MCF 10A (cell line): ENCODE measurements around the gene NTF3. TPM values are rescaled to one million over a fixed set of nuclear protein-coding genes. Genes with fewer than 3 reads are reported as not detected.

Source experiments
- BruUV-seq: library from RNA; stranded (reverse); fragments of 400-500 nt; replicated peaks from 2 replicates; lab custom pipeline; 2021; lab: Mats Ljungman, UMichigan
- CTCF ChIA-PET: fragments of 300-600 bp; sonication (Branson Sonifier 250); formaldehyde crosslinking; extraction: SDS; loops from one replicate; lab custom pipeline; 2021; ENCODE audit warnings: antibody characterized with exemption, inconsistent platforms; lab: Yijun Ruan, JAX
- POLR2A ChIA-PET: fragments of 300-600, 350-650 bp; sonication (Branson Sonifier 250); formaldehyde crosslinking; extraction: SDS; loops from one replicate; lab custom pipeline; 2020; ENCODE audit warnings: antibody characterized with exemption, inconsistent platforms; lab: Yijun Ruan, JAX
- DNase-seq: peaks from one replicate; pipeline ENCODE4 v3.0.0-alpha.2; 2018; ENCODE audit not compliant: unreplicated experiment
- H3K27ac Mint-ChIP-seq: one replicate; pipeline ENCODE4 v1.8.0; 2022; ENCODE audit warnings: mild to moderate bottlenecking, low read depth, mixed read lengths; ENCODE audit not compliant: unreplicated experiment
- H3K27me3 Mint-ChIP-seq: one replicate; pipeline ENCODE4 v1.8.0; 2022; ENCODE audit warnings: mixed read lengths; ENCODE audit not compliant: insufficient read depth, unreplicated experiment
- H3K36me3 Mint-ChIP-seq: one replicate; pipeline ENCODE4 v1.8.0; 2022; ENCODE audit warnings: mild to moderate bottlenecking, moderate library complexity, mixed read lengths; ENCODE audit not compliant: insufficient read depth, unreplicated experiment
- H3K4me1 Mint-ChIP-seq: one replicate; pipeline ENCODE4 v1.8.0; 2022; ENCODE audit warnings: mixed read lengths; ENCODE audit not compliant: insufficient read depth, unreplicated experiment
- H3K4me3 Mint-ChIP-seq: one replicate; pipeline ENCODE4 v1.8.0; 2022; ENCODE audit warnings: mild to moderate bottlenecking, moderate library complexity, mixed read lengths; ENCODE audit not compliant: unreplicated experiment
- H3K9me3 Mint-ChIP-seq: one replicate; pipeline ENCODE4 v1.8.0; 2022; ENCODE audit warnings: mixed read lengths; ENCODE audit not compliant: unreplicated experiment
- CTCF ChIP-seq: fragments of 200-600 bp; IDR thresholded peaks from one replicate; pipeline ENCODE4 v1.8.0; 2022; ENCODE audit warnings: antibody characterized with exemption, mild to moderate bottlenecking; ENCODE audit not compliant: unreplicated experiment
- intact Hi-C: fragments of 100-400 bp; cut with micrococcal nuclease; formaldehyde crosslinking; loops from 2 replicates; pipeline ENCODE4 v1.14.1; 2022
- total RNA-seq: library from RNA; stranded (reverse); gene quantifications from 2 replicates; pipeline ENCODE4 v1.2.3, GENCODE V29; 2022

The NTF3 gene
- total RNA-seq, 1 experiment from 2014 or later = not detected

- CTCF ChIA-PET = no interaction called here
- H3K4me3 Mint-ChIP-seq = no peak overlapping the region
- peaks cover 12% of the 10 kb centered on the region for H3K36me3 Mint-ChIP-seq
- no peaks in the 10 kb centered on the region for H3K27me3 Mint-ChIP-seq
- no TSS peak for BruUV-seq
- no peak for DNase-seq
- no peaks in the 10 kb centered on the region for H3K4me1 Mint-ChIP-seq
- POLR2A ChIA-PET = no interaction called here
- H3K9me3 Mint-ChIP-seq = peaks cover 36% of the 10 kb centered on the region
- no peak for TF ChIP-seq CTCF
- no peak overlapping the region for H3K27ac Mint-ChIP-seq
- intact Hi-C loops = no loop called here
Measured at GRCh38 chr12:5516371-5517241, 84.7 kb downstream of the NTF3 start.

GRCh38 chr12:5518584-5519365 is 86.9 kb downstream of the NTF3 start:
- Mint-ChIP-seq H3K27me3 (no peaks in the 10 kb centered on the region), H3K27ac (no peak overlapping the region), H3K36me3 (peaks cover 12% of the 10 kb centered on the region), H3K9me3 (peaks cover 26% of the 10 kb centered on the region), H3K4me1 (no peaks in the 10 kb centered on the region), H3K4me3 (no peak overlapping the region)
- no TSS peak for BruUV-seq
- POLR2A ChIA-PET = no interaction called here
- no peak for TF ChIP-seq CTCF
- DNase-seq = no peak
- CTCF ChIA-PET = interaction anchor here (0.6 to 0.7 kb wide), 3 partner anchors 30 to 610 kb away, joined by 3 to 4 read pairs (median 3); no protein-coding TSS in a partner anchor
- intact Hi-C loops = no loop called here

GRCh38 chr12:5520037-5520436 is 88.1 kb downstream of the NTF3 start:
- no peaks in the 10 kb centered on the region for H3K4me1 Mint-ChIP-seq
- no peak overlapping the region for H3K4me3 Mint-ChIP-seq
- ChIA-PET CTCF (no interaction called here), POLR2A (no interaction called here)
- no peaks in the 10 kb centered on the region for H3K27me3 Mint-ChIP-seq
- DNase-seq = no peak
- intact Hi-C loops = no loop called here
- TF ChIP-seq CTCF = no peak
- no peak overlapping the region for H3K27ac Mint-ChIP-seq
- H3K36me3 Mint-ChIP-seq = peaks cover 12% of the 10 kb centered on the region
- peaks cover 26% of the 10 kb centered on the region for H3K9me3 Mint-ChIP-seq
- BruUV-seq = no TSS peak

- Mint-ChIP-seq H3K27ac (no peak overlapping the region), H3K4me1 (no peaks in the 10 kb centered on the region), H3K9me3 (peaks cover 22% of the 10 kb centered on the region), H3K27me3 (no peaks in the 10 kb centered on the region), H3K36me3 (peaks cover 12% of the 10 kb centered on the region), H3K4me3 (no peak overlapping the region)
- no peak for TF ChIP-seq CTCF
- POLR2A ChIA-PET = no interaction called here
- no peak for DNase-seq
- CTCF ChIA-PET = interaction anchor here (1.0 kb wide), 1 partner anchor 12 kb away, joined by 4 read pairs; no protein-coding TSS in a partner anchor
- intact Hi-C loops = no loop called here
- BruUV-seq = no TSS peak
Measured at GRCh38 chr12:5520831-5521230, 88.9 kb downstream of the NTF3 start.
